Raji (cell line): ENCODE data around the gene TIMM13.

Experiments
- POLR2A ChIP-seq: IDR thresholded peaks from 2 replicates; pipeline ENCODE4 v1.6.1; 2011; ENCODE audit warnings: low read depth, low read length, control low read depth; ENCODE audit not compliant: insufficient read depth

Gene TIMM13

DNA sequence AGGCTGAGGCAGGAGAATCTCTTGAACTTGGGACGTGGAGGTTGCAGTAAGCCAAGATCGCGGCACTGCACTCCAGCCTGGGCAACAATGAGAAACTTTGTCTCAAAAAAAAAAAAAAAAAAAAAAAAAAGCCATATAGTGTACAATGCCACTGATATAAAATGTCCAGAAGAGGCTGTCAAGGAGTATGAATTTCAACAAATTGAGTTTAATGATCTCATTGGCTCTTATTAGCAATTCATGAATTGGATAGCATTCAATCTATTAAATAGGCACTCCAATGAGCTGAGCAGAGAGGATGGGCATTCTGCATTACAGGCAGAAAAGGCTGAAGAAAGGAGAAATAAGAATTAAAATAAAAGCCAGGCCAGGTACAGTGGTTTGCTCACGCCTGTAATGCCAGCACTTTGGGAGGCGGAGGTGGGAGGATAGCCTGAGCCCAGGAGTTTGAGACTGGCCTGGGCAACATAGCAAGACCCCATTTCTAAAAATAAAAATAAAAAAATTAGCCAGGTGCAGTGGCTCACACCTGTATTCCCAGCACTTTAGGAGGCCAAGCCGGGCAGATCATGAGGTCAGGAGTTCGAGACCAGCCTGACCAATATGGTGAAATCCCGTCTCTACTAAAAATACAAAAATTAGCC, 30.1 kb upstream of the TIMM13 start:
- TF ChIP-seq POLR2A, result no peak

DNA sequence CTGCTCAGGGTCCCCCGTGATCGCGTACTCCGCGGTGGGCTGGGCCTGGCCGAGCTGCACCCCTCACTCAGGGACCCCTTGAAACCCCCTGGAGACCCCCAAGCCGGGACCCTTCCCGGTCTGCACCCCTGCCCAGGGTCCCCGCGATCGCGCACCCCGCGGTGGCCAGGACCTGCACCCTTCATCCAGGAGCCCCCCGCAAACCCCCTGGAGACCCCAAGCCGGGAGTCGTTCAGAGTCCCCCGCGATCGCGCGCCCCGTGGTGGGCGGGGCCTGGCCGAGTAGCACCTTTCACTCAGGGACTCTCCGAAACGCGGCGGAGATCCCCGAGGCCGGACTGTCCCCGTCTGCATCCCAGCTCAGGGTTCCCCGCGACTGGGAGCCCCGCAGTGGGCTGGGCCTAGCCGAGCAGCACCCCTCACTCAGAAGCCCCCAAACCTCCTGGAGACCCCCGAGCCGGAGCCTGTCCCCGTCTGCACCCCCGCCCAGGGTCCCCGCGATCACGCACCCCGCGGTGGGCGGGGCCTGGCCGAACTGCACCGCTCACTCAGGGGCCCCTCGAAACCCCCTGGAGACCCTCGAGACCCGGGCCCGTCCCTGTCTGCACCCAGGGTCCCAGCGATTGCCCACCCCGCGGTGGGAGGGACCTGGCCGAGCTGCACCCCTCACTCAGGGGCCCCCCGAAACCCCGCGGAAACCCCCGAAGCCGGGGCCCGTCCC, 28.6 kb upstream of the TIMM13 start:
- TF ChIP-seq POLR2A, result no peak

DNA sequence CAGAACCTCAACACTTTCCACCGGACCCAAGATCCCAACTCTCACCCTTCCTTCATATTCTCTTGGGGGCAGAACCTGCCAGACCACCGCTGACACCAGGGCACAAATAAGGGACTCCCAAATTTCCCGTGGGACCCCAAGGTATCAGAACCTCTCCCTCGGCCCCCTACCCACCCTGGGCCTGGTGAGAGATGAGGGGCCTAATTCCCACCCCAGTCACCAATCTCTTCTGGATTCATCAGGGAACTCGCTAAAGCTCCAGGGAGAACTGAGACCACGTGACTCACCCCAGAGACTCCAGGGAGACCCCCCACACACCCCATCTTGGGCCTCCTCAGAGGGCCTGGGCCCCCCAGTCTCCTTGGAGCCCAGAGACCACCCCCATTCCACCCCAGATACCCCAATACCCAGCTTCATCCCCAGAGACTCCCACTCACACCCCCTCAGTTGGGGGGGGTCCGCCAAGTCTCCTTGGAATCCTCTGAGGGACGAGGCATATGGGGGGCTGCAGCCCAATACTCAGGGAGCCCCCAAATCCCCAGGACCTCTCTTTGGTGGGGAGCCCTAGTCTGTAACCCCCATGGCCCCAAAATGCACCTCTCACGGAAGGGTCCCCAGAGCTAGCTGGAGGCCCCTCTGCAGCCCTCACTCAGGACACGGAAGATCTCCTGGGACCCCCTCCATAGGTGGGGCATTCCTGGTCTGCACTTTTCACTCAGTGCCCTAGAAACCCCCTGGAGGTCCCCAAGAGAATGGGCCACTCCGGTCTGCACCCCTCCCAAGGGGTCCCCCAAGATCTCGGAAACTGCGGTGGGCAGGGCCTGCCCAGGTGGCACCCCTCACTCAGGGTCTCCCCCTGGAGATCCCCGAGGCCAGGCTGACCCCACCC, 27.8 kb upstream of the TIMM13 start:
- no peak for TF ChIP-seq POLR2A

DNA sequence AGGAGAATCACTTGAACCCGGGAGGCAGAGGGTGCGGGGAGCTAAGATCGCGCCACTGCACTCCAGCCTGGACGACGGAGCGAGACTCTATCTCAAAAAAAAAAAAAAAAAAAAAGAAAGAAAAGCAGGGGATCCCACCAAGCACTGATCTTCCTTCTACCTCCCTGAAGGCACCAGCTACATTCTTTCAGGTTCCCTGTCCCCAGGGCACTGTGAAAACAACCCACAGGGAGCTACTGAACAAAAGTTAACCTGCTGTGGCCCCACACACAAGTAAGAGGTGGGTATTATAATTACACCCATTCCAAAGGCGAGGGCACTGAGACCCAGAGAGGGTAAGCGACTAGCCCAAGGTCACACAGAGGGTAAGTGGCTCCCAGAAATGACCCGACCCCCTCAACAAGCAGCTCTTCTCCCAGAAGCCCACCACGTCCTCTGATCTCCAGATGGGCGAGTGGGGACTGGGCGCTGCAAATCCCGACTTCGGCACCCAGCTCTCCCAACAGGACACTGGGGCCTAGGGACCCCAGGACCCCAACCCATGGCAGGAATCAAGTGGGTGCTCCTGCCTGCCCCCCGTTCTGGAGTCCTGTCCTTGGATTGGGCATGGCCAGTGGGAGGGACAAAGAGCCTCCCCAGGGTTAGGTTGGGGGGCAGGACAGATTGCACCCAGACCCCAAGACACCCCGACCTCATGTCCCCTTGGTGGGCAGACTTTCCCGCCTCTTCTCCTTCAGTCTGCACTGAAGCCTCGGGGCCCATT, 27.0 kb upstream of the TIMM13 start:
- no peak for TF ChIP-seq POLR2A

DNA sequence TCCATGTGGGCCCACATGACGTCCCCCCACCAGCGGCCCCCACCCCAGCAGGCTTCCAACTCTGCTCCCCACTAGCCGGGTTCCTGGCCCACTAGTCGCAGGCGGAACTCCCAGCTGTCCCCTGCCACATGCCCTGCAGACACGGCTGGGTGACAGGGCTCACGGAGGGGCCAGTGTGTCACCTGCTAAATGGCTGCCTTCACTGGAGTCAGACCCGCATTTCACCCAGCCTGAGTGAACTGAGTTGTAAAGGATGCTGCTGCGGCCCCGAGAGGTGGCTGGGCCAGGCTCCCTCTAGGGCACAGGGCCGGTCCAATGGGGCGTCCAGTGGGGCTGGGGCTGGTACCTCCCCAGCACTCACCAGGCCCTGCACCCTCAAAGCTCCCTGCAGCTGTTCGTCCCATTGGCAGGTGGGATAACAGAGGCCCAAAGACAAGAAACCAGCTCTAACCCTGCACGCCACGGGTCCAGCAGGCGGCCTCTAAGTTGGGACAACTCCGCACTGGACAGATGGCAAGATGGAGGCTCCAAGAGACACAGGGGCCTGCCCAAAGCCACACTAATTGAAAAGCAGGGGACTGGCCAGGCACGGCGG, 26.1 kb upstream of the TIMM13 start:
- no peak for TF ChIP-seq POLR2A

- TF ChIP-seq POLR2A, result no peak
Measured at GRCh38 chr19:2451741-2452140, 24.4 kb upstream of the TIMM13 start.

- no peak for TF ChIP-seq POLR2A
Measured at GRCh38 chr19:2451138-2451537, 23.8 kb upstream of the TIMM13 start.

DNA sequence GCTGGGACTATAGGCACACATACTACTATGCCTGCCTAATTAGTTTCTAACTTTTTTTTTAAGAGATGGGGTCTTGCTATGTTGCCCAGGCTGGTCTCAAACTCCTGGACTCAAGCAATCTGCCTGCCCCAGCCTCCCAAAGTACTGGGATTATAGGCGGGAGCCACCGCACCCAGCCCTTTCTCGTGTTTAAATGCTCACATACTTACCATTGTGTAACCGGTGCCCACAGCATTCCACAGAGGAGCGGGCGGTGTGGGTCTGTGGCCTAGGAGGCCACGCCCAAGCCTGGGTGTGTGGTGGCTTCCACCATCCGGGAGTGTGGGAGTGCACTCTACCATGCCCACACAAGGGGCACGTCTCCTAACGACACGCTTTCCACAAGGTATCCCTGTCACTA, 21.6 kb upstream of the TIMM13 start:
- TF ChIP-seq POLR2A, result no peak

- TF ChIP-seq POLR2A, result no peak
Measured at GRCh38 chr19:2446381-2446780, 19.0 kb upstream of the TIMM13 start.

DNA sequence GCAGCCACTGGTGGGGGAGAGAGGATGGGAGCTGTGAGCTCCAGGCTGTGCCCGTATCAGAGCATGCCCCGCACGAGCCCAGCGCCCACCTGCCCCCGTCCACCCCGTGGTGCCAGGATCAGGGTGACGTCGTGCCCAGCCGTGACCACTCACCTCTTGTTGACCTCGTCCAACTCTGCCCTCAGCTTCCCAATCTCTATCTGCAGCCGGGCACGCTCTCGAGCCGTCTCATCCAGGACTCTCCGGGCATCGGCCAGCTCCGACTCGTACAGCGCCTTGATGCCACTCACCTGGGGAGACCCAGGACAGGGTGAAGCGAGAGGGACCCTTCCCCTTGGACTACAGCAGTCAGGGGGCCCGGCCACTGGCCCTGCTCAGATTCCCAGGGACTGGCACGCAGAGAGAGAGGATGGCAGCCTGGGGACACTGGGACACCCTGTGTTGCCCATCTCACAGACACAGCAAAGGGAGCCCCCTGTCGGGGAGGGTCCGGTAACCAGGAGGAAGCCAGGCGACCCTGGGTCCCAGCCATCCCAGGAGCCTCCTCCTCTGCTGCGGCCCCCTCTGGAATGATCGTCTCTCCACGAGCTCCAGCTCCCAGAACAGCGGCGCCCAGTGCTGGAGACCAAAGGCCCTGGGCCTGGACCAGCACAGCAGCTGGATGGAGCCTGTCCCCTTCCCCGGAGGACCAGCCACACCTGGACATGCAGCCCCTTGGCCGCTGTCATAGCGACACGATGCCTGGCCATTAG, 17.0 kb upstream of the TIMM13 start:
- TF ChIP-seq POLR2A, result no peak

DNA sequence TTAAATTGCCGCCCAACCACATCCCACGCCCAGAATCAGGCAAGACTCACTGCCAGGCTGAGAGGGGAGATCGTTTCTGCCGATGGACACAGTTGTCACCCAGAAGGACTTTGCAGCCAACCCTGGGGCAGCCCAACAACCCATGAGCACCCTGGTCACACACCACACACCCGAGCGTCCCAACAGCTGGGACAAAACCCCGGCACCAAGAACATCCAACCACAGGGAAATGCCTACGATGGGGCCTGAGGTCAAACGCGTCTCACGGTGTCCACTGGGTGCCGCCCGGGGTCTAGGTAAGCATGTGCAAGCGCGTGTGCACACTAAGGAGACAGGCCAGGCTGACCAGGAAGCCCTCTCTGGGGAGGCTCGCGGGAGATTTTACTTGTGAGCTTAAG, 16.4 kb upstream of the TIMM13 start:
- TF ChIP-seq POLR2A, result no peak

DNA sequence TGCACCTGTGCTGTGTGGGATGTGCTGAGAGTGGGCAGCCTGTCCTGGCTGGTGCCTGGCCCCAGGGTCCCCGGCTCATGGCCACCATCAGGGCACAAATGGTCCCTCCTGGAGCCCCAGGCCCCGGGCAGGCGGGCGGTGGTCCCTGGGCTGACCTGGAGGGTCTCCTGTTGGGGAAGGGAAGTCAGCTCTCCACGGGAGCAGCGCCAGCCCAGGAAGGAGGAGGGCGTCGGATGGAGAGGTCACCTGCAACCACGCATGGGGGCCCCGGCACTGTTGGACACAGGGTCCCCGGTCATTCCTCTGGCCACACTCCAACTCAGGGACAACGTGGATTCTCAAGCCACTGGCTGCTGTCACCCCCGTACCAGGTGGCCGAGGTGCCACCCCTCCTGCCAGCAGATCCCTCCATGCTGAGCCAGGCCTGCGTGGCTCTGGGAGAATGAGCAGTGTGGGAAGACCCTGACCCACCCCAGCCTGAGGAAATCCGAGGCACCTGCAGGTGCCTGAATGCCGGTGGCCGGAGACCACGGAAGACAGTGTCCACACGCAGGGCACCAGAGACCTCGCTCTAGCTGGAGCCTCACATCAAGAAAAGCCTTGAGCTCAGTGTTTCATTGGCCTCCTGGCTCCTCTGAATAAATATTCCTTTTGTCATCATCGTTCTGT, 15.9 kb upstream of the TIMM13 start:
- TF ChIP-seq POLR2A, result no peak

- no peak for TF ChIP-seq POLR2A
Measured at GRCh38 chr19:2441096-2441752, 13.8 kb upstream of the TIMM13 start.
